HFFc6 (cell line): Measurements from ENCODE around the gene RIPOR1. TPM values are rescaled to one million over a fixed set of nuclear protein-coding genes. Genes with fewer than 3 reads are reported as not detected.

Experiments
- DNase-seq: peaks from one replicate; pipeline ENCODE4 v3.0.0-alpha.2; 2018
- H3K27ac Mint-ChIP-seq: 2 replicates; pipeline ENCODE4 v1.8.0; 2020; ENCODE audit warnings: mild to moderate bottlenecking, mixed read lengths
- H3K27me3 Mint-ChIP-seq: 2 replicates; pipeline ENCODE4 v1.8.0; 2021; ENCODE audit warnings: mild to moderate bottlenecking, moderate library complexity, mixed read lengths; ENCODE audit not compliant: insufficient read depth
- H3K36me3 Mint-ChIP-seq: 2 replicates; pipeline ENCODE4 v1.8.0; 2021; ENCODE audit warnings: low read depth, mixed read lengths
- H3K4me1 Mint-ChIP-seq: 2 replicates; pipeline ENCODE4 v1.8.0; 2020; ENCODE audit warnings: low read depth, mixed read lengths
- H3K4me3 Mint-ChIP-seq: 2 replicates; pipeline ENCODE4 v1.8.0; 2020; ENCODE audit warnings: mild to moderate bottlenecking, moderate library complexity, mixed read lengths
- H3K9me3 Mint-ChIP-seq: 2 replicates; pipeline ENCODE4 v1.8.0; 2020; ENCODE audit warnings: mild to moderate bottlenecking, mixed read lengths
- CTCF ChIP-seq: fragments of 200-600 bp; sonication (generic); IDR thresholded peaks from 2 replicates; pipeline ENCODE4 v1.5.0; 2021; ENCODE audit warnings: antibody characterized with exemption, mild to moderate bottlenecking
- total RNA-seq, 6 experiments: library from RNA; stranded (reverse); fragmentation: NEBNext Ultra II Directional; extraction: Animal tissue kit (Norgen Biotek cat#: 25700); gene quantifications; 2 replicates in 1 of 6; 3 replicates in 5 of 6; pipeline ENCODE4 v1.2.3, GENCODE V29; 2021

RIPOR1 gene
- total RNA-seq, 6 experiments from 2014 or later = 72.2 to 101 (median 82.9) TPM

GRCh38 chr16:67514382-67514828 lies 14.2 kb upstream of the RIPOR1 start:
- Mint-ChIP-seq H3K4me1 (peaks cover 20% of the 10 kb centered on the region), H3K9me3 (no peaks in the 10 kb centered on the region), H3K27me3 (peaks cover 4% of the 10 kb centered on the region; the same call in 1 of the 2 replicates), H3K36me3 (no peaks in the 10 kb centered on the region), H3K4me3 (no peak overlapping the region), H3K27ac (no peak overlapping the region)
- DNase-seq = peak; percentile 76
- TF ChIP-seq CTCF = peak; percentile 90

GRCh38 chr16:67516296-67517154 lies 12.1 kb upstream of the RIPOR1 start:
- peak overlapping the region; percentile 68 for H3K27ac Mint-ChIP-seq
- TF ChIP-seq CTCF = no peak
- no peaks in the 10 kb centered on the region for H3K9me3 Mint-ChIP-seq
- H3K36me3 Mint-ChIP-seq = no peaks in the 10 kb centered on the region
- peak overlapping the region; percentile 68 for H3K4me3 Mint-ChIP-seq
- H3K27me3 Mint-ChIP-seq = peaks cover 5% of the 10 kb centered on the region; the same call in 1 of the 2 replicates
- peaks cover 29% of the 10 kb centered on the region for H3K4me1 Mint-ChIP-seq
- peak; percentile 59 for DNase-seq

- H3K27me3 Mint-ChIP-seq = peaks cover 3% of the 10 kb centered on the region; the same call in 1 of the 2 replicates
- H3K4me1 Mint-ChIP-seq = peaks cover 32% of the 10 kb centered on the region
- H3K4me3 Mint-ChIP-seq = no peak overlapping the region; the same call in 1 of the 2 replicates
- H3K9me3 Mint-ChIP-seq = no peaks in the 10 kb centered on the region
- H3K27ac Mint-ChIP-seq = no peak overlapping the region
- H3K36me3 Mint-ChIP-seq = no peaks in the 10 kb centered on the region
- TF ChIP-seq CTCF = no peak
- DNase-seq = no peak
Observed at GRCh38 chr16:67517155-67517445, 11.5 kb upstream of the RIPOR1 start.

- Mint-ChIP-seq H3K27ac (no peak overlapping the region), H3K4me1 (peaks cover 32% of the 10 kb centered on the region), H3K4me3 (no peak overlapping the region), H3K27me3 (peaks cover 3% of the 10 kb centered on the region), H3K9me3 (no peaks in the 10 kb centered on the region), H3K36me3 (no peaks in the 10 kb centered on the region)
- TF ChIP-seq CTCF = no peak
- DNase-seq = no peak
Observed at GRCh38 chr16:67517661-67518423, 10.8 kb upstream of the RIPOR1 start.

- no peak for TF ChIP-seq CTCF
- H3K4me3 Mint-ChIP-seq = no peak overlapping the region
- no peaks in the 10 kb centered on the region for H3K36me3 Mint-ChIP-seq
- H3K4me1 Mint-ChIP-seq = peaks cover 32% of the 10 kb centered on the region
- no peaks in the 10 kb centered on the region for H3K9me3 Mint-ChIP-seq
- DNase-seq = no peak
- peaks cover 3% of the 10 kb centered on the region for H3K27me3 Mint-ChIP-seq
- no peak overlapping the region for H3K27ac Mint-ChIP-seq
Observed at GRCh38 chr16:67518676-67519075, 10.0 kb upstream of the RIPOR1 start.
